OCI-LY7 (cell line): ENCODE measurements around the gene UBAP2. TPM values are rescaled to one million over a fixed set of nuclear protein-coding genes. Genes with fewer than 3 reads are reported as not detected.

Experiments
- BruUV-seq: library from RNA; stranded (reverse); fragments of 400-500 nt; replicated peaks from 2 replicates; lab custom pipeline; 2021; lab: Mats Ljungman, UMichigan
- CTCF ChIA-PET: fragments of 300-600 bp; sonication (Branson Sonifier 250); formaldehyde crosslinking; loops from one replicate; lab custom pipeline; 2022; ENCODE audit warnings: antibody characterized with exemption; ENCODE audit not compliant: unreplicated experiment; lab: Charles Lee
- POLR2A ChIA-PET: fragments of 300-600 bp; sonication (Branson Sonifier 250); formaldehyde crosslinking; loops from one replicate; lab custom pipeline; 2022; ENCODE audit warnings: antibody characterized with exemption; lab: Charles Lee
- DNase-seq: peaks from one replicate; pipeline ENCODE4 v3.0.0-alpha.2; 2015; ENCODE audit warnings: low spot score
- H2AFZ ChIP-seq: fragments of 200-600 bp; sonication (generic), shearing (Covaris generic); 2 replicates; pipeline ENCODE4 v1.6.1; 2014; ENCODE audit warnings: mild to moderate bottlenecking, antibody characterized with exemption, low read length, moderate library complexity
- H3K27ac ChIP-seq: fragments of 200-600 bp; sonication (generic); 2 replicates; pipeline ENCODE4 v1.5.1; 2014; ENCODE audit warnings: mixed run types, low read depth, mild to moderate bottlenecking, moderate library complexity, low read length, inconsistent platforms; ENCODE audit not compliant: poor library complexity, severe bottlenecking
- H3K36me3 ChIP-seq: fragments of 200-600 bp; sonication (generic); 2 replicates; pipeline ENCODE4 v1.6.1; 2014; ENCODE audit warnings: mild to moderate bottlenecking, antibody characterized with exemption, low read length, moderate library complexity, mixed read lengths; ENCODE audit not compliant: insufficient read depth
- H3K4me1 ChIP-seq: fragments of 200-600 bp; sonication (generic); 2 replicates; pipeline ENCODE4 v1.5.1; 2014; ENCODE audit warnings: mild to moderate bottlenecking, low read length; ENCODE audit not compliant: insufficient read depth, poor library complexity, severe bottlenecking
- H3K4me2 ChIP-seq: fragments of 200-600 bp; sonication (generic); 2 replicates; pipeline ENCODE4 v1.6.1; 2014; ENCODE audit warnings: mild to moderate bottlenecking, low read length
- H3K4me3 ChIP-seq: fragments of 200-600 bp; sonication (generic); 2 replicates; pipeline ENCODE4 v1.5.1; 2014; ENCODE audit warnings: mild to moderate bottlenecking, low read depth, low read length; ENCODE audit not compliant: poor library complexity, severe bottlenecking
- H3K79me2 ChIP-seq: fragments of 200-600 bp; sonication (generic); 2 replicates; pipeline ENCODE4 v1.6.1; 2016; ENCODE audit warnings: low read depth, mild to moderate bottlenecking, low read length, moderate library complexity, mixed read lengths; ENCODE audit not compliant: insufficient read depth
- H3K9me2 ChIP-seq: fragments of 200-600 bp; sonication (generic); 2 replicates; pipeline ENCODE4 v1.6.1; 2016; ENCODE audit warnings: mild to moderate bottlenecking, low read length, mixed read lengths; ENCODE audit not compliant: insufficient read depth
- H3K9me3 ChIP-seq: fragments of 200-600 bp; sonication (generic); 2 replicates; pipeline ENCODE4 v1.6.1; 2014; ENCODE audit warnings: mild to moderate bottlenecking, mixed run types, low read length, mixed read lengths
- H4K20me1 ChIP-seq: fragments of 200-600 bp; sonication (generic); 2 replicates; pipeline ENCODE4 v1.6.1; 2014; ENCODE audit warnings: mild to moderate bottlenecking, antibody characterized with exemption, low read length, moderate library complexity, mixed read lengths; ENCODE audit not compliant: insufficient read depth
- CTCF ChIP-seq: fragments of 200-600 bp; sonication (generic); conservative IDR thresholded peaks from 2 replicates; pipeline ENCODE4 v1.5.1; 2014; ENCODE audit warnings: mild to moderate bottlenecking, antibody characterized with exemption, low read length, moderate library complexity, mixed read lengths
- EZH2phosphoT487 ChIP-seq: fragments of 200-600 bp; sonication (generic); IDR thresholded peaks from 2 replicates; pipeline ENCODE4 v1.6.1; 2018; ENCODE audit warnings: low read depth, borderline replicate concordance, mild to moderate bottlenecking, mixed run types, antibody characterized with exemption, low read length, moderate library complexity, mixed read lengths
- intact Hi-C: fragments of 100-400 bp; cut with micrococcal nuclease; formaldehyde crosslinking; loops from one replicate; pipeline ENCODE4 v1.10.0; 2022; ENCODE audit not compliant: unreplicated experiment
- total RNA-seq, 2 experiments: library from RNA; depleted of rRNA in 1 of 2; stranded (reverse); fragments of >200 nt in 1 of 2; shearing (Covaris generic) in 1 of 2; gene quantifications; 2 replicates each; pipeline ENCODE4 v1.2.3, GENCODE V29; 2014 to 2022

Gene UBAP2
- total RNA-seq, 2 experiments from 2014 or later = 28.5 to 63.9 TPM

DNA sequence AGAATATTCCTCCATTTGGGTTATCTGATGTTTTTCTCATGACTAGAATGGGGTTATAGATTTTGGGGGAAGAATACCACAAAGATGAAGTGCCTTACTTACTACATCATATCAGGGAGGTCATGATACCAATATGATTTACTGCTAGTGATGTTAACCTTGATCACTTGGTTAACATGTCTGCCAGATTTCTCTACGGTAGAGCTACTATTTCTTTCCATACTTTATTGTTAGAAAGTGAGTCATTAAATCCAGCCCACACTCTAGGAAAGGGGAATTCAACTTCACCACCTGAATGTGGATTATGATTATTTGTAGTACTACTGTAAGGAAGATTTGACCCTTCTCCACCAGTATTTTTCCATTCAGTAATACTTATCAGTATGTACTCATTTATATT, 167.1 kb downstream of the UBAP2 start:
- ChIA-PET CTCF (no interaction called here), POLR2A (interaction anchor here (0.5 kb wide), 1 partner anchor 109 kb away, joined by 3 read pairs; no protein-coding TSS in a partner anchor)
- Histone ChIP-seq H3K79me2 (peaks cover 95% of the 10 kb centered on the region), H3K9me3 (no peaks in the 10 kb centered on the region), H2AFZ (no peak overlapping the region), H3K36me3 (peaks cover 13% of the 10 kb centered on the region), H3K4me1 (peaks cover 56% of the 10 kb centered on the region), H3K9me2 (no peaks in the 10 kb centered on the region), H3K27ac (peak overlapping the region; percentile 0), H3K4me2 (0 out of 2 replicates have a peak overlapping the region, but pooled peaks have one; percentile 6), H3K4me3 (no peak overlapping the region), H4K20me1 (peaks cover 7% of the 10 kb centered on the region)
- intact Hi-C loops = no loop called here
- DNase-seq = no peak
- no peak for TF ChIP-seq CTCF
- TF ChIP-seq EZH2phosphoT487 = no peak
- no TSS peak for BruUV-seq

GRCh38 chr9:33880211-33881089, 168.2 kb downstream of the UBAP2 start:
- Histone ChIP-seq H3K9me2 (no peaks in the 10 kb centered on the region), H3K27ac (no peak overlapping the region), H3K4me1 (peaks cover 60% of the 10 kb centered on the region), H4K20me1 (peaks cover 7% of the 10 kb centered on the region), H3K4me3 (no peak overlapping the region), H2AFZ (no peak overlapping the region), H3K4me2 (no peak overlapping the region), H3K9me3 (no peaks in the 10 kb centered on the region), H3K36me3 (peaks cover 6% of the 10 kb centered on the region), H3K79me2 (peaks cover 94% of the 10 kb centered on the region)
- no TSS peak for BruUV-seq
- intact Hi-C loops = no loop called here
- no peak for DNase-seq
- CTCF ChIA-PET = no interaction called here
- no peak for TF ChIP-seq CTCF
- TF ChIP-seq EZH2phosphoT487 = no peak
- POLR2A ChIA-PET = interaction anchor here (0.5 to 1.0 kb wide), 6 partner anchors 8 to 45 kb away, joined by 3 to 5 read pairs (median 3); no protein-coding TSS in a partner anchor
